GM21360 (cell line): ENCODE results near the gene RHOT2.

ENCODE experiments used
- ATAC-seq: cut with Tn5 transposase; IDR thresholded peaks from one replicate; pipeline ENCODE4 v1.9.1; 2021; ENCODE audit warnings: mild to moderate bottlenecking, moderate library complexity; ENCODE audit not compliant: unreplicated experiment

The RHOT2 gene

DNA sequence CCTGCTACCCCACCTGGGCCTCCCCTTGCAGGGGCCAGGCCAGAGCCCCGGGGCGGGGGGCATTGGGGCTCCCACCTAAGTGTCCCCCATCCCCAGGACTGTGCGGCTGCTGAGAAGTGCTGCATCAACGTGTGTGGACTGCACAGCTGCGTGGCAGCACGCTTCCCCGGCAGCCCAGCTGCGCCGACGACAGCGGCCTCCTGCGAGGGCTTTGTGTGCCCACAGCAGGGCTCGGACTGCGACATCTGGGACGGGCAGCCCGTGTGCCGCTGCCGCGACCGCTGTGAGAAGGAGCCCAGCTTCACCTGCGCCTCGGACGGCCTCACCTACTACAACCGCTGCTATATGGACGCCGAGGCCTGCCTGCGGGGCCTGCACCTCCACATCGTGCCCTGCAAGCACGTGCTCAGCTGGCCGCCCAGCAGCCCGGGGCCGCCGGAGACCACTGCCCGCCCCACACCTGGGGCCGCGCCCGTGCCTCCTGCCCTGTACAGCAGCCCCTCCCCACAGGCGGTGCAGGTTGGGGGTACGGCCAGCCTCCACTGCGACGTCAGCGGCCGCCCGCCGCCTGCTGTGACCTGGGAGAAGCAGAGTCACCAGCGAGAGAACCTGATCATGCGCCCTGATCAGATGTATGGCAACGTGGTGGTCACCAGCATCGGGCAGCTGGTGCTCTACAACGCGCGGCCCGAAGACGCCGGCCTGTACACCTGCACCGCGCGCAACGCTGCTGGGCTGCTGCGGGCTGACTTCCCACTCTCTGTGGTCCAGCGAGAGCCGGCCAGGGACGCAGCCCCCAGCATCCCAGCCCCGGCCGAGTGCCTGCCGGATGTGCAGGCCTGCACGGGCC is 35.2 kb upstream of the RHOT2 start:
- no peak for ATAC-seq

DNA sequence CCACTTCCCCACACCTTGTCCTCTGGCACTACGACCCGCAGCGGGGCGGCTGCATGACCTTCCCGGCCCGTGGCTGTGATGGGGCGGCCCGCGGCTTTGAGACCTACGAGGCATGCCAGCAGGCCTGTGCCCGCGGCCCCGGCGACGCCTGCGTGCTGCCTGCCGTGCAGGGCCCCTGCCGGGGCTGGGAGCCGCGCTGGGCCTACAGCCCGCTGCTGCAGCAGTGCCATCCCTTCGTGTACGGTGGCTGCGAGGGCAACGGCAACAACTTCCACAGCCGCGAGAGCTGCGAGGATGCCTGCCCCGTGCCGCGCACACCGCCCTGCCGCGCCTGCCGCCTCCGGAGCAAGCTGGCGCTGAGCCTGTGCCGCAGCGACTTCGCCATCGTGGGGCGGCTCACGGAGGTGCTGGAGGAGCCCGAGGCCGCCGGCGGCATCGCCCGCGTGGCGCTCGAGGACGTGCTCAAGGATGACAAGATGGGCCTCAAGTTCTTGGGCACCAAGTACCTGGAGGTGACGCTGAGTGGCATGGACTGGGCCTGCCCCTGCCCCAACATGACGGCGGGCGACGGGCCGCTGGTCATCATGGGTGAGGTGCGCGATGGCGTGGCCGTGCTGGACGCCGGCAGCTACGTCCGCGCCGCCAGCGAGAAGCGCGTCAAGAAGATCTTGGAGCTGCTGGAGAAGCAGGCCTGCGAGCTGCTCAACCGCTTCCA is 34.4 kb upstream of the RHOT2 start:
- ATAC-seq: no peak

DNA sequence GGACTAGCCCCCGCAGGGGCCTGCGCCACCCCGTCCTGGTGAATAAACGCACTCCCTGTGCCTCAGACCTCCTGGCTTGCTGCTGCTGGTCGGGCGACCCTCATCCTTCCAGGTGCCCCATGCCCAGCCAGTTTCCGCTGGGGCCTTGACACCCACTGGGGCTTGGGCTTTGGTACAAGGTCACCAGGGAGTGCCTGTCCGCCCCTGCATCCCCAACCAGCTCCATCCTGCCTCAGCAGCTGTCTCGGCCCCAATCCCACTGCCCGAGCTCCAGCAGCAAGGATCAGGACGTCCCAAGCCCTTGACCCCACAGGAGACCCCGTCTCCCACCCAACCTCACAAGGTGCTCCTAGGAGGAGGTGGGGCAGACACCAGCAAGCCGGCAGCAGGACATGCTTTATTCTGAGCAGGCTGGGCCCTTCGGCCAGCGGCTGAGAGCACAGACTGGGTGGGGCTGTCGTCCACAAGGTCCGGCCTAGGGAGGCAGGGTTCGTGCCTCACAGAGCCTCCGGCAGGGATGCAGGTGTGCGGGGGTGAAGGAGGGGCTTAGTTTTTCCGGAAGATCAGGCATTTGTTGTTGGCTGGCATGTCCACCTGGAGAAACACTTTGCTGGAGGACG is 33.8 kb upstream of the RHOT2 start:
- no peak for ATAC-seq

DNA sequence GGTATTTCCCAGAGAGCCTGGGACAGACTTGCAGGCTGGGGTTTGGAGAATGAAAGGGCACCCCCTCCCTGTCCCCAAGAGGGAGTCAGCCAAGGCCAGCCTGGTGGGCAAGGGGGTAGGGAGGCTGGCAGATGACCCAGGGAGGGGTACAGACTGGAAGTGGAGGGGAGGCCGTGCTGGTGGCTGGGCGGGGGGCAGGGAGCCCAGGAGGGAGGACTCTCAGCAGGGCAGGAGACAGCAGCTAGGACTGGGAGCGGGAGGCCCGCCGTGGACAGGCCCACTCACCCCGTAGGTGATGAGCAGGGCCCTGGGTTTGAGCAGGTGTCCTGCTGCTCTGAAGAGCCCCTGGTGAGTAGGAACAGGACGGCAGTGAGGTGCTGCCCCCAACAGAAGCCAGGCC is 32.9 kb upstream of the RHOT2 start:
- no peak for ATAC-seq

DNA sequence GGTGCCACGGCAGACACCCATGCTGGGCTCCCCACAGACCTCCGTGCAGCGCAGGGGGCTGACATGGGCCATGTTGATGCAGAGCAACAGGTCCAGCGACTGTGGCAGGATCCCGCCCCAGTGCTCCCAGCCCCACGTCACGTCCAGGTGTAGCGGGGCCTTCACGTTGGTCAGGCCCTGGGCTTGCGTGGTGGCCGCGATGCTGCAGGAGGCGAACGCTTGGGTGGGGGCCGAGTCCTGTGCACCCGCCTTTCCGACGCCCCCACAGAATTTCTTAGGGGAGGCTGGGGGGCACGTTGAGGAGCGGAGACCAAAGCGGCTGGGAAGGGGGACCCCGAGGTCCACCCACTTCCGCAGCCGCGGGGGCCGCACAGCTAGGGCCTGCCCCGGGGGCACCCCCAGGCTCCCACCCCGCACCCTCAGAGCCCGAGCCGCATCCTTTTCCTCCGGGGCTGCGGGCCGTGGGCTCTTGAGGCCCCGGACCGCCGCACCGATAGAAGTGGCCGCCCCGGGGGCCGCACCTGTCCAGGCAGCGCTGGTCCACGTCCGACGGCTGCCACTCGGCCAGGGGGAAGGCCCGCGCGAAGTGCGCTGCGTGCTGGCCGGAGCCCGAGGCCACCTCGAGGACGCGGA is 32.2 kb upstream of the RHOT2 start:
- peak; percentile 12 for ATAC-seq

DNA sequence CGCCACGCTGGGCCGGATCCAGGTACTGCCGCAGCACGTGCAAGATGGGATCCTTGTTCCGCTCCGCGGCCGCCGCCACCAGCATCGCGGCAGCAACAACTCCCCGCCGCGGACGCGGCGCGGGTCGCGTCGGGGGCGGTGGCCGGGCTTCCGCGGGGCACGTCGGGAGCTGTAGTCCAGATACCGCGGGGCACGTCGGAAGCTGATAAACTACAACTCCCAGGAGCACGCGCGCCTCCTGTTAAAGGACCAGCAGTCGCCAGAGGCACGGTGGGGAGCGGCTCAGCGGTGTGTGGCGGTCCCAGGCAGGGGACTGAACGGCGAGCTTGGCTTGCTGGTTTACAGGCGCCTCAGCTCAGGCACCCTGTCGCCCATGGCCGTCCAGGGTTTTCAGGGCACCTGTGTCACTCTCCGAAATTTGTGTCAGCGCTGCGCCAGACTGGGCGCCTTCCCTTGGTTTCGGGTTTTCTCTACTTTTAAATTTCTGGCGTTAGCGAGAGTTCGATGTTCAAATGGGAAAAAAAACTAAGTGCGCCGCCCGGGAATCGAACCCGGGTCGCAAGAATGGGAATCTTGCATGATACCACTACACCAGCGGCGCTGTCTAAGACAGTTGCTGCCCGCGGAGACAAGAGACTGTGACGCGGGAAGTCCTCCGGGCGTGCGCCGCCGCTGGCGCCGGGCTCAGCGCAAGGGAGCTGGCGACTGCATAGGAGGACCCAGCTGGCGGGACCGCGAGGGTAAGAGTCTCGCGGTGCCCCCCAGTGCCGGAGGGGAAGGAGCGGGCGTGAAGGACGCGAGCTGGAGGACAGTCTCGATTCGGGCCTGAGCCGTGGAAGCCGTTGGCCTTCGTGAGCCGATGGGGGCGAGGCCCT is 31.5 kb upstream of the RHOT2 start, which contains the start of gene METTL26:
Gene METTL26 (minus strand): TSS at position 100 of the 875 bp plus-strand sequence. CDS start 15 bp downstream, at position 85.
- ATAC-seq: peak; percentile 55

DNA sequence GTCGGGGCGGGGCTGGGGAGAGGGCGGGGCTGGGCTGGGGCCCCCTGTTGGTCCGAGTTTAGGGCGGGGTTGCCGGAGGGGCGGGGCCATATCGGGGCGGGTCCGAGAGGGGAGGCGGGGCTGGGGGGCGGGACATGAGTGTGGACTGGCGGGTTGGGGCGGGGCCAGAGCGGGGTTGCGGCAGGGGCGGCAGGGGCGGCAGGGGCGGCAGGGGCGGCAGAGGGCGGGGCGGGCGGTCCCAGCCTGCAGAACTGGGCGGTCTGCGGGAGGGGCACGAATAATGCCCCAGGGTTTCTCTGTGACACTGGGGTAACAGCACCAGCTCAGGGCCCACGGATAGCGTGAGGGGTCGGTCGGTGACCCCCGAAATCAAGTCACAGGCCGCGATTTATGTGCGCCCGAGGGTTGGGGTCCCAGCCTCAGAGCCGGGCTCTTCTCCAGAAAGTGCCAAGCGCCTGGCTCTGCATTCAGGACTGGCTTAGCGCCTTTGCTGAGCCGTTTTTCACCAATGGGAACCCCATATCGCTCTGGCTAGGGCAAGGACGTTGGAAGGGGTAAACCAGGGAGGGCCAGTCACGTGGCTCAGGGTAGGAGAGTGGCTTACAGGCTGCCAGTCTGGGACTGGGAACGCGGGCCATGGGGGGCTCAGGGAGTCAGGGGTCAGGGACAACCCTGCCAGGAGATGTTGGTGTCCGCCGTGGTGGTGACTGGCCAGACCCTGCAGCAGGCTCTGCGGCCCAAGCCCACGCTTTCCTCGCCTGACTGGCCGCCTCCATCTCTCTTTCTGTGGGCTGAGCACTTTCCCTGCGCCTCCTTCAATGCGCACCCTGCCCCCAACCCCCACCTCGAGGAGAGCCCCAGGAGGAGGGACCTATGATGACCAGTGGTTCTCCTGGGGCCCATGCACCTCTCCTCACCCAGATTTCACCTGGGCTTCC is 30.6 kb upstream of the RHOT2 start:
- ATAC-seq: peak; percentile 4

DNA sequence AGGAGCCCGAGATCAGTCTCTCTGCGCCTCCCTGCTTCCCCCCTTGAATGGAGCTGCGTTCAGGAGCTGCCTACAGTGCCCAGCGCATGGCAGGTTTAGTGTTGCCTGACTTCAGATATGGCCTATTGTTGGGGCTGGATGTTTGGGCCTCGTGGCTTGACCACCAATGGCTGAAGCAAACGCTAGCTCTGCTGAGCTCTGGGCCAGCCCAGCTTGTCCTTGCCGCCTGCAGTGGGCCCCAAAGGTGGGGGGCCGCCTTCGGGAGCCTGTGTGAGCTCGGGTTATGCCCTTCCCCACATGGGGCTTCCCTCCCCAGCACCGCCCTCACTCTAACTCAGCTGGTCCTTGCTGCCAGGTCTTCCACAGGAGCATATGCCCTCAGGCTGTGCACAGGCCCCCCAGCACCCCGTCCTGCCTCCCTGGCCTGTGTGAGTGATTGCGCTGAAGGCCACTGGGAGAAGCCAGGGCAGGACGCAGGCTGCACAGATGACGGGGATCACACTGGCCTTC is 29.8 kb upstream of the RHOT2 start:
- no peak for ATAC-seq

DNA sequence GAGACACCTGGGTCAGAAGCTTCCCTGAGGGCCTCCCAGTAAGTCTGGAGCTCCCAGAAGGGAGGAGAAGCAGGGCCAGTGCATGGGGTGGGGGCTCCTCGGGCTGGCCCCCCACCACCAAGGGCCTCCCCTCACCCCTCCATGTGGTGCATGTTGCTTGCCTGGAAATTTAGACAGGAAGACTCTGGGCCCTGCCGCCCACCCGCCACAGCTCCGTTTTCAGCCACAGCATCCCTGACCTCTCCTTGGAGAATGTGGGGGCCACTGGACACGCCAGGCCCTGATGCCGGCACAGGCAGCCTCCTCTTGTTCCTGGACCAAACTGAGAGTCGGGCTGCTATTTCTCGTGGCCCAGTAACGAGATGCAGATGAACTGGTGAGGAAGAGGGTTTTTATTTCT is 29.1 kb upstream of the RHOT2 start:
- ATAC-seq: no peak

DNA sequence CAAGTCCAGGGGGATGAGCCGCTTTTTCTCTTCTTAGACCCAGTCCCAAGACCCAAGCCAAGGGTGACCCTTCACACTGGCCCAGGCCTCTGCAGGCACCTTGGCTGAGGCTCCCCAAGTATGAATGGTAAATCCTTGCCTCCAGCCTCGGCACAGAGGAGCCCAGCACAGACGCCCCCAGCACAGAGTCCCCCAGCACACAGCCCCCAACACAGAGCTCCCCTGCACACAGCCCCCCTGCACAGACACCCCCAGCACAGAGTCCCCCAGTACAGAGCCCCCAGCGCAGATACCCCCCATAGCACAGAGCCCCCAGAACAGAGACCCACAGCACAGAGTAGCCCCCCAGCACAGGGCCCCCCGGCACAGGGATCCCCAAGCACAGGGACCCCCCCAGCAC is 27.3 kb upstream of the RHOT2 start:
- no peak for ATAC-seq

DNA sequence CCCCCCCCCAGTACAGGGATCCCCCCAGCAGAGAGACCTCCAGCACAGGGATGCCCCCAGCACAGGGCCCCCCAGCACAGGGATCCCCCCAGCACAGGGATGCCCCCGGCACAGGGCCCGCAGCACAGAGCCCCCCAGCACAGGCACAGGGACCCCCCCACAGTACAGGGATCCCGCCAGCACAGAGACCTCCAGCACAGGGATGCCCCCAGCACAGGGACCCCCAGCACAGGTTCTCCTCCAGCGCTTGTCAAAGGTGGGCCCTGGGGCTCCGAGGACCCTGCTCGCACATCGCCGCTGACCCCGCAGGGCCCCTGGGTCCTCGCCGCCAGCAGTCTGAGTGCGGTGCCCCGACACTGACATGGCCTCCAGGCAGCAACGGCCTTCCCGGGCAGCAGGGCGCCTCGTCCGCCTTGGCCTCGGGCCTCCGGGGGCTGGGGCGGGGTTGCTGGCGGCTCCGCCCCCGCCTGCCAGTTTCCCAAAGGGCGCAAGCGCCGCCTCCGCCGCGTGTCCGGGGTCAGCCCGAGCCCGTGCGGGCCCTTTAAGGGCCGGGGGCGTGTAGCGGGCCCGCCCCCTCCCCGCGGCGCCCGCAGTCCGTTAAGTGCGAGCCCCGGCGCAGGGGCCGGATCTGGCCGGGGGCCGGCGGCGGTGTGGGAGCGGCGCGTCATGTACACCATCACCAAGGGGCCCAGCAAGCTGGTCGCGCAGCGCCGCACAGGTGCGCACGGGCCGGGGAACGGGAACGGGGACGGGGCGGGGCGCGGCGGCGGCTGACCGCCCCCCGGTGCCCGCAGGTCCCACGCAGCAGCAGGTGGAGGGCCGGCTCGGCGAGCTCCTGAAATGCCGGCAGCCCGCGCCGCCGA is 26.4 kb upstream of the RHOT2 start, which contains the start of gene MCRIP2:
Gene MCRIP2 (plus strand): TSS at position 503 of the 863 bp plus-strand sequence. CDS start 164 bp downstream, at position 667.
- ATAC-seq: peak; percentile 35

DNA sequence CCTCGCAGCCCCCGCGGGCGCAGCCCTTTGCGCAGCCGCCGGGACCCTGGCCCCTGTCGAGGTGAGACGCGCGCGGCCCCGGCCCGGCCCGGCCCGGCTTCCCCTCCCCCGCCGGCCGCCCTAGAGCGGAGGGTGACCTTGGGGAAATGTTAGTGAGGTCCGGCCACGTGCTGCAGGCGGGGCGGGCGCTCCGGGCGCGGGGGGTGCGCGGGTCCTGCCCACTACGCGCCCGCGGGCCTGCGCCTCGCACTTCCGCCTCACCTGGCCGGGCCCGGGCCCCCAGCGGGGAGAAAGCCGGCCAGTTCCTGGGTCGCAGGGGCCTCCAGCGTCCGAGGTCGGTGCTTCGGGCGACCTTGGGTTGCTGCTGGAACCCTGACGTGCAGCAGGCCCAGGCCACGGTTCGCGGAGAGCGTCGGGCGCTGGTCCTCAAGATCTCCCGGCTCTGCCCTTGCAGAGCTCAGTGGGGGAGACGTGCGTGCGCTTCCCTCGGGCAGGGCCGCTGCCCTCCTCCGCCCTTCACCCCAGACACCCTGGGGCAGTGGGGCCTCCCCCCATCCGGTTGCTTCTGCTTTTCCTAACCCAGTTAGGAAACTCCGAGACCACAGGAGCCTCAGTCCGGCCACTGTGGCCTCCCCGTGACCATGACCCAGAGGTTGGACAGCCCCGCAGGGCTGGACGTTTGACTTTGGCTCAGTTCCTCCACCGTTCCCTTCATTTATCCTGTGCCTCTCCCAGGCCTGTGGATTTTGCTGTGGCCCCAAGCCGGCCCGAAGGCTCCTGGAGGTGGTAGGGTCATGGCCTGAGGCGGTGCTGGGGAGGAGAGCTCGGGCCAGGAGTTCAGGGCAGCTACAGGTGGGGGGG is 25.5 kb upstream of the RHOT2 start:
- ATAC-seq: peak; percentile 32

DNA sequence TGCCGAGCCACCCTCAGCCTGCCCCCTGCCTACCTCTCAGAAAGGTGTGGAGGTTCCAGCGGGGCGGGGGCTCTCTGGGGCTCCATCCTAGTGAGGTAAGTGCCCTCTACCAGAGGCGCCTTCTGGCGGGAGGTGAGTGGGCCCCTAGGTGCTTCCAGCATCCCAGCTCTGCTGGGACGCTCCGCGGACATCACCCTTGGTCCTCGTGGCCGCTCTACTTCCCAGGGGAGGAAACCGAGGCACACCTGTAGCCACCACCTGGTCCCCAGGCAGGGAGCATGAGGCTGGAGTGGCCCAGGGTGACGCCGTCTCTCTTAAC is 24.9 kb upstream of the RHOT2 start:
- ATAC-seq: no peak

DNA sequence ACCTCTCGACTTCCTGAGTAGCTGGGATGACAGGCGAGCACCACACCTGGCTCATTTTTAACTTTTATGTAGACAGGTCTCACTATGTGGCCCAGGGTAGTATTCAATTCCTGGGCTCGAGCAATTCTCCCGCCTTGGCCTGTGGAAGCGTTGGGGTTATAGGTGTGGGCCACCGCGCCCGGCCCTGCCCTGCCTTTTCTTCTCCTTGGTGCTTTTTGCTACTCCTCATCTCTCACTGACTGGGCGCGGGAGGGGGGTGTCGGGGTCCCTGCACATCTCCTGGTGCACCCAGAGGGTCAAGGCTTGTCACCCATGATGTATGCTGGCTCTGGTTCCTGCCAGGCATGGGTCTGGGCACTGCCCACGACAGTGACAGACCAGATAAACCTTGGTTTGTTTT is 23.4 kb upstream of the RHOT2 start:
- no peak for ATAC-seq

DNA sequence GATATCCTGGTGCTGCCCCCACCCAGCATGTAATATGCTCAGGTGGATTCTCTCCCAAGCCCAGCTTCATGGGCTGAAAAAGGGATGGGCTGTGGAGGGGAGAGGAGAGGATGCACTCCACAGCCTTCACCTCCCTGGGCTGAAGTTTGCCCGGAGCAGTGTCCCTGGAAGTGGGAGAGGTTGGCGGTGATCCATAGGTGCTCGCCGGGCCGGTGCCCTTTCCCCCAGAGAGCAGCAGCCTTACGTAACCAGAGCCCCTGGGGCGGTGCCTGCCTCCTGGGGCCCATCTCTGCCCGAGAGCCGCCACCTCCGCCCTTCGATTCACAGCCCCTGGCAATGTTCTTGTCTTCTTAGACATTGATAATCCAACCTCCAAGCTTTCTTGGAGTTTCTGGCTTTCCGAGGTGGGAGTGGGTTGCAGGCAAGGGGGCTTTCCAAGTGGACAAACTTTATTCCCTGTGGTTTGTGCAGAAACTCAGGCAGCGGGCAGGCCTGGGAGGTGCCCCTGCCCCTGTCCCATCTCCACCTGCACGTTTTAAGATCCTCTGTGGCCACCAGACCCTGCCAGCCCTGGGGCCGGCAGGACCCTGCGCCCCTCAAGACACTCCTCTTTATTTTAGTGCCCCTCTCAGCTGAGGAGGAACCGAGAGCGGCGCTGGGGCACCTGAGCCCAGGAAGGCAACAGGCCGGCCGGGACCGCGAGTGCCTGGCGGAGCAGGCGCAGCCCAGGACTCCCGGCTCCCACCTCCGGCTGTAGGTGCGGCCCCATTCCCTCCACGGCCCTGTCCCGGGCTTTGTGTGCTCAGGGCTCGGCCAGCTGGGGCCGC is 21.9 kb upstream of the RHOT2 start:
- ATAC-seq: no peak

DNA sequence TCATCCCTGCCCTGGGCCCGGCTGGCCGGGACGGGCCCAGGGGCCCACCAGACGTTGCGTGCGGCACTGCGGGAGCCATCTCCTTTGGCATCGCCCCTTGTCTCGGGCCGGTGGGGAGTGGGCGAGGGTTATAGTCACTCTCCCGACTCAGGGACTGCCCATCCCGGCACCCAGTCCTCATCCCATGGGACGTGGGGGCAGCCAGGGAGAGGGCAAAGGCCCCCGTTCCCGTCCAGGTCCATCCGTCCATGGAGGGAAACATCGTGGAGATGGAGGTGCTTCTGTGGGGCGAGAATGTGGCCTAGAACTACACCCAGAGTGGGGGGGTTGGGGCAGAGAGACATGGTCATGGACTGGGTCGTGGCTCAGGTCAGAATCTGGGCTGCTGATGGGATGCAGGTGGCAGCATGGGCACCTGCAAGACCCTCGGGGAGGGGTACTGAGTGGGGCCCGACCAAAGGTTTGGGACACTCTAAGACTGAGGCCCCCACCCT is 21.2 kb upstream of the RHOT2 start:
- ATAC-seq: no peak
